Activated CD8-positive, alpha-beta memory T cell treated with anti-CD3 and anti-CD28 coated beads, Interleukin-2, amount 50 U/mL, for 48 hours (primary cell): ENCODE results near the gene DSCAML1.
"Not testable (repeated sequence)": the region's sequence is repeated elsewhere in the genome, so short reads cannot be mapped to it uniquely, and the experiment has no call there.

Experiments
- DNase-seq: peaks from one replicate; pipeline ENCODE4 v3.0.0-alpha.2; 2020

Gene DSCAML1

DNA sequence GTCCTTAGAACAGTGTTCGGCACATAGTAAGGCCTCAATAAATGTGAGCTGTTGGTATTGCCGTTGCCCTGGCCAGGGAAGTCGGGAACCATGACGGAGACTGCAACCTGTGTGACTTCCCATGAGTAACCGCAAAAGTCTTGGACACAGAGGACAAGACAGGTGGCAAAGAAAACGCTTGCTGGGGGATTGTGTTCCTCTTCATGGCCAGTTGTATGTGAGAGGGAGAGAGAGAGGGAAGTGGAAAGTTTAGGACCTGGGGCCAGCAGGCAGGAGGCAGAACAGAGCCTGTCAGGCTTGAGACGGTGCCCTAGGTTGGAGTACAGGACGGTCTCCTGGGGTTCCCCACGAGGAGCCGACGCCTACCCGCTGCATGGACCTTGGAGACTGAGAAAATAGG lies 379.2 kb downstream of the DSCAML1 start:
- no peak for DNase-seq

DNA sequence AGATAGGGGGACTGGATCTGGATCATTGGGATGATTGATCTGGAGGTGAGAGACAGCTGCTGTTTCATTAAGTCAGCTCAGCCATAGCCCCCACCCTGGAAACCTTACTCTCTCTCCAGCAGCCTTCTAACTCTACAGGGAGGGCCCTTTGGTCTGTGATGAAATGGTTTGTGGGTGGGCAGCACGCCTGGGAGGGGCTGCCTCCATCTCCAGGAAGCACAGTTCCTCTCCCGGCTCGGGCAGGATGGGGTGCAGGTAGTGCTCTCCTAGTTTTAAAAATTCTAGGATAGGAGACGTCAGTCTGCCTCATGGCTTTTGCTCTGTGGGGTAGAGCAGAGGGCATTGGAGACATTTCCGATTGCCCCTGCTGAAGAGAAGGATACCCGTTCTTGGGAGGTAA lies 379.7 kb downstream of the DSCAML1 start:
- DNase-seq = no peak

- no peak for DNase-seq
These were observed 381.6 kb downstream of the DSCAML1 start for GRCh38 chr11:117415358-117415896.

GRCh38 chr11:117414724-117415123 lies 382.3 kb downstream of the DSCAML1 start:
- DNase-seq = no peak

- no peak for DNase-seq
These were observed 383.4 kb downstream of the DSCAML1 start for GRCh38 chr11:117413616-117414015.

GRCh38 chr11:117412653-117413275 lies 384.3 kb downstream of the DSCAML1 start:
- DNase-seq = no peak

DNA sequence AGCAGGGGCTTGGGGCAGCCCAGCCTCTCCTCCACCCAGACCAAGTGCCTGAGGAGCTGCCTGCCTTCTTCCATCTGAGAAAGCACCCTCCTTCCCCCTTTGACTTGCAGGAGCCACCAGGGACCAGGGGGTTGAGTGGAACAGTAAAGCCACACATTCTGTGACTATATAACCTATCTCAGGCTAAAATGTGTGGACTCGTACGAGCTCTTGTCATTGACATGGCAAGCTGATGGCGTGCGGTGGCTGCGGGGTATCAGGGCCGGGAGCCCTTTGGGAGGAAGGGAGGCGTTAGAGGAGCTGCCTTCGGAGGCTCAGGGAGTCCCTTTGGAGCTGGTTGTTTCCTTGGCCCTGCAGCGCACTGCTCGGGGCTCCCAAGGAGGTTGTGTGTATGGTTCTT lies 384.8 kb downstream of the DSCAML1 start:
- DNase-seq = no peak

GRCh38 chr11:117411736-117412135 lies 385.3 kb downstream of the DSCAML1 start:
- no peak for DNase-seq

GRCh38 chr11:117410861-117411710 lies 385.9 kb downstream of the DSCAML1 start:
- DNase-seq = no peak

- DNase-seq = no peak
These were observed 386.8 kb downstream of the DSCAML1 start for GRCh38 chr11:117410238-117410637.

GRCh38 chr11:117409511-117409910 lies 387.5 kb downstream of the DSCAML1 start:
- no peak for DNase-seq

DNA sequence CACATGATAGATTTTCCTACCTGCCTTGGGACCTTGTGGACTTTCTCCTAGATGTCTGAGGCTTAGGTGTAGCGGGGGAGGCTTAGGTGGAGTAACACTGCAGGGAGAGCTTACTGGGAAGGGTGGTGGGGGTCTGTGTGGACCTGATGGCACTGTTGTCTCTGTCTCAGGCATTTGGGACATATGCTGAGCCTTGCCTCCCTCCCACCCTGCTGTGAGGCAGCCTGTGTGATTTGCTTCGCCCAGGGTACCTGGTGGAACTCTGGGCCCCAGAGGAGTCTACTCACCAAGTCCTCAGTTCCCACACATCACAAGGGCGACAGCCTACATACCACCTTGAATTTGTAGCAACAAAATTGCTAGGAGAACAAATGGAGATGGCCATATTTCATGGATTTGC lies 388.7 kb downstream of the DSCAML1 start:
- no peak for DNase-seq

GRCh38 chr11:117407016-117407415 lies 390.0 kb downstream of the DSCAML1 start:
- no peak for DNase-seq

GRCh38 chr11:117405898-117406297 lies 391.1 kb downstream of the DSCAML1 start:
- not testable (repeated sequence) for DNase-seq

DNA sequence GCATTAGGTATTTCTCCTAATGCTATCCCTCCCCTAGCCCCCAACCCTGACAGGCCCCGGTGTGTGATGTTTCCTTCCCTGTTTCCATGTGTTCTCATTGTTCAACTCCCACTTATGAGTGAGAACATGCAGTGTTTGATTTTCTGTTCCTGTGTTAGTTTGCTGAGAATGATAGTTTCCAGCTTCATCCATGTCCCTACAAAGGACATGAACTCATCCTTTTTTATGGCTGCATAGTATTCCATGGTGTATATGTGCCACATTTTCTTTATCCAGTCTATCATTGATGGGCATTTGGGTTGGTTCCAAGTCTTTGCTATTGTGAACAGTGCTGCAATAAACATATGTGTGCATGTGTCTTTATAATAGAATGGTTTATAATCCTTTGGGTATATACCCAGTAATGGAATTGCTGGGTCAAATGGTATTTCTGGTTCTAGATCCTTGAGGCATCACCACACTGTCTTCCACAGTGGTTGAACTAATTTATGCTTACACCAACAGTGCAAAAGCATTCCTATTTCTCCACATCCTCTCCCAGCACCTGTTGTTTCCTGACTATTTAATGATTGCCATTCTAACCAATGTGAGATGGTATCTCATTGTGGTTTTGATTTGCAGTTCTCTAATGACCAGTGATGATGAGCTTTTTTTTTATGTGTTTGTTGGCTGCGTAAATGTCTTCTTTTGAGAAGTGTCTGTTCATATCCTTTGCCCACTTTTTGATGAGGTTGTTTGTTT lies 397.7 kb downstream of the DSCAML1 start:
- not testable (repeated sequence) for DNase-seq

DNA sequence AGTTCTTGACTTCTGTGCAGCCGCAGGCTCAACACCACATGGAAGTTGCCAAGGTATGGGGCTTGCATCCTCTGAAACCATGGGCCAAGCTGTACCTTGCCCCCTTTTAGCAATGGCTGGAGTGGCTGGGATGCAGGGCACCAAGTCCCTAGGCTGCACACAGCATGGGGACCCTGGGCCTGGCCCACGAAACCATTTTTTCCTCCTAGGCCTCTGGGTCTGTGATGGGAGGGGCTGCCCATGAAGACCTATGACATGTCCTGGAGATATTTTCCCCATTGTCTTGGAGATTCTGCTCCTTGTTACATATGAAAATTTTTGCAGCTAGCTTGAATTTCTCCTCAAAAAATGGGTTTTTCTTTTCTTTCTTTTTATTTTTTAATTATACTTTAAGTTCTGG lies 398.4 kb downstream of the DSCAML1 start:
- DNase-seq = not testable (repeated sequence)

GRCh38 chr11:117396970-117397369 lies 400.0 kb downstream of the DSCAML1 start:
- no peak for DNase-seq

DNA sequence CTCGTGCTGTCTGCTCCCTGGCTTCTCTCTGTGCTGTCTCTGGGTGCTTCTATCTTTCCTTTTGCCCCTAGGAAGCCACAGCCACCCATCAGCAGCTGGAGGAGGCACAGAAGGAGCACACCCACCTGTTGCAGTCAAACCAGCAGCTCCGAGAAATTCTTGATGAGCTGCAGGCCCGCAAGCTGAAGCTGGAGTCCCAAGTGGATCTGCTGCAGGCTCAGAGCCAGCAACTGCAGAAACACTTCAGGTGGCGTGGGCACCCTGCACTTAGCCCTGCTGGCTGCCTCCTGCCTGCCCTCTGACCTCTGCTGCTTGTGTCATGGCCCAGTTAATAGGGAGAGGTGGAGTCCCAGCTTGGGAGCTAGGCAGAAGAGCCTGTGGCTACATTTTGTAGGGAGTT lies 401.5 kb downstream of the DSCAML1 start:
- no peak for DNase-seq

GRCh38 chr11:117394221-117394925 lies 402.6 kb downstream of the DSCAML1 start:
- no peak for DNase-seq

- no peak for DNase-seq
These were observed 404.0 kb downstream of the DSCAML1 start for GRCh38 chr11:117392979-117393378.

- DNase-seq = no peak
These were observed 404.9 kb downstream of the DSCAML1 start for GRCh38 chr11:117392001-117392690.

DNA sequence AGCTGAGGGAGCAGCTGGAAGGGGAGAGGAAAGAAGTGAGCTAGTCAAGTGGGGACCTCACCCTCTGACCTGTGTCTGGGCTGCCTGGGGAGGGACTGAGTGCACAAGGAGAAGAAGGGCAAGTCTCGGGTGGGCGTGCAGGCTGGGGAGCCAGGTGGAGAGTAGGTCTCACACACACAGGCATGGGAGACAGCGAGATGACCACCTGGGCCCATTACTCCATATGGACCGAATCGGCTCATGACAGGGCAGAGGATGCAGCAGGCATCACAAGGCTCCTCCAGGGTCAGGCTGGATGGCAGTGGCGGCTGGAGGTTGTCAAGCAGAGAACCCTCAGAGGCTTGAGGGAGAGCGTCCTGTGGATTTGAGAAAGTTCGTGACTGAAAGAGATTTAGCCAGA lies 405.8 kb downstream of the DSCAML1 start:
- no peak for DNase-seq
